Ureter (tissue), 1 donor: ENCODE measurements around the gene SIK2. TPM values are rescaled to one million over a fixed set of nuclear protein-coding genes. Genes with fewer than 3 reads are reported as not detected.
"Not testable (repeated sequence)": the region's sequence is repeated elsewhere in the genome, so short reads cannot be mapped to it uniquely, and the experiment has no call there.

Source experiments
- DNase-seq: peaks from one replicate; pipeline ENCODE4 v3.0.0-alpha.2; 2020; ENCODE audit warnings: low spot score
- total RNA-seq: library from RNA; stranded (reverse); gene quantifications from one replicate; pipeline ENCODE4 v1.2.4, GENCODE V29; 2023
- donor health status: DM: yes; HTN: yes; CAD: no.

SIK2 gene
- total RNA-seq, 1 donor from 2014 or later, result 20.7 TPM

DNA sequence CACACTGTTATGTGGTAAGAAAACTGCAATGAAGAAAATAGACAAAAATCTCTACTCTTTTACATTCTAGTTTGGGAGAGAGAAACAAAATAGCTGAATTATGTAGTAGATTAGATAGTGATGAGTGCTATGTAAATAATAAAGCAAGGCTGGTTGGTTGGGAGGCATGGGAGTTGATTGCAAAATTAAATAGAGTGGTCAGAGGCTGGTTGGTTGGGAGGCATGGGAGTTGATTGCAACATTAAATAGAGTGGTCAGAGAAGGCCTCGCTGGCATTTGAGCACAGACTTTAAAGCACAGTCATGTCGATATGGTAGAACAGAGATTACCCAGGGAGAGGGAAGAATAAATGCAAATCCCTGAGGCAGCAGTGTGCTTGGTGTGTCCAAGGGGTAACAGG is 22.4 kb downstream of the SIK2 start:
- no peak for DNase-seq

DNA sequence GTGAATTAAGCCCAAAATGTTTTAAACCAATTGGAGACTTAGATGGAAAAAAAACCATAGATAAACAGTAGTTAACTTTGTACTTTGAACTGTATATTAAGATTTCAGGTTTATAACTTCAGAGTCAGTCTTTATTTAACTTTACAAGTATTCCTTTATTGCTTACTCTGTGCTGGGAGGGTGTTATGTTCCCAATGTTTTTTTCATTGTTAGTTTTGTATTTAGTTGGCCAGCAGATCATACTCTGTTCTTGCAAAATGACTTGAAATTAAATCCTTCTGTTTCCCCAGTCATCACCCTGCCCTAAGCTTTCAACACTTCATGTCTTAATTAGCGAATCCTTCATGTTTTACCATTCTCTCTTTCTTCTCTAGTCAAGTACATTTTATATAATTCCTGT is 25.3 kb downstream of the SIK2 start:
- DNase-seq, result no peak

- no peak for DNase-seq
Observed at GRCh38 chr11:111629499-111629898, 27.2 kb downstream of the SIK2 start.

- no peak for DNase-seq
Observed at GRCh38 chr11:111631024-111631665, 28.9 kb downstream of the SIK2 start.

- DNase-seq, result no peak
Observed at GRCh38 chr11:111631666-111632039, 29.4 kb downstream of the SIK2 start.

DNA sequence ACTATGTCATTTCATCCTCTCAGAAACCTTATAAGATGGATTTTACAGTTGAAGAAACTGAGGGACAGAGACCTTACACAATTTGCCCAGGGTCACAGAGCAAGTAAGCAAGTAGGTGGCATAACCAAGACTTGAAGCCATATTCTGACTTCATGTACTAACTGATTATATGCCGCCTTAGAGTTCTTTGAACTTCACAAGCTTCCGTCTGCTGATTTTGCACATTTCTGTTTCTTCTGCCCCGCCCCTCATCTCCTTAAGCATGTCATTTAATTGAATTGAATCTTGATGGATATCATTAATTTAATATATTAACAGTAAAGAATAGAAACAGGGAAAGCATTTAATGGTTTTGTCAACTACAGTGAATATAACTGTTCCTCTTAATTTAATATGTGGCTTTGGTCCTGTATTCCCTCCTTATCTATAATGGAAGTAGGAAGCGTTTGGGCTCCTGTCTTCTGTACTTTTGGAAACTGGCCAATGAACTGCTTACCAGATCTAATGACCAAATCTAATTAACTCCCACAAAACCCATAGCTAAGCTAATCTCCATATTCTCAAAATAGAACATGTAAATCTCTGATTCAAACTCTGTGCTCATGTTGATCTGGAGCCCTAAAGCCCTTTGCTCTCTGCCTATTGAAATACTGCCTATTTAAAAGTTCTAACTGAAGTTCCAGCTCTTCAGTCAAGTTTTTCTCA is 30.4 kb downstream of the SIK2 start:
- DNase-seq, result no peak

DNA sequence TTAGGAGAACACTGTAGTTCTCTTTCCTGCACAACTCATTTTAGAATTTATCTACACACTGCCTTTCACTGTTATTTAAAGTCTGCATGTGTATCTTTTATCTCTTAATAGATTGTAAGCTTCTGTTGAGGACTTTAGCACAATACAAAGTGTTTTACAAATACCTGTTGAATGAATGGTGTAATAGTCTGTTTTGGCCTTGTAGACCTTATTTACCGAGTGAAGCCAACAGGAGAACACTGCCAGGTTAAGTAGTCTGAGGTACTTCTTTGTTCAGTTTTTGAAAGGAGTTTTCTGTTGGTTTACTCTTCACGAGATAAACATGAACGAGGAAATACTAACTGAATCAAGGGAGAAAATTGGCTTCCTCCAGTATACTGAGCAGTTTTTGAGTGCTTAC is 31.0 kb downstream of the SIK2 start:
- no peak for DNase-seq

DNA sequence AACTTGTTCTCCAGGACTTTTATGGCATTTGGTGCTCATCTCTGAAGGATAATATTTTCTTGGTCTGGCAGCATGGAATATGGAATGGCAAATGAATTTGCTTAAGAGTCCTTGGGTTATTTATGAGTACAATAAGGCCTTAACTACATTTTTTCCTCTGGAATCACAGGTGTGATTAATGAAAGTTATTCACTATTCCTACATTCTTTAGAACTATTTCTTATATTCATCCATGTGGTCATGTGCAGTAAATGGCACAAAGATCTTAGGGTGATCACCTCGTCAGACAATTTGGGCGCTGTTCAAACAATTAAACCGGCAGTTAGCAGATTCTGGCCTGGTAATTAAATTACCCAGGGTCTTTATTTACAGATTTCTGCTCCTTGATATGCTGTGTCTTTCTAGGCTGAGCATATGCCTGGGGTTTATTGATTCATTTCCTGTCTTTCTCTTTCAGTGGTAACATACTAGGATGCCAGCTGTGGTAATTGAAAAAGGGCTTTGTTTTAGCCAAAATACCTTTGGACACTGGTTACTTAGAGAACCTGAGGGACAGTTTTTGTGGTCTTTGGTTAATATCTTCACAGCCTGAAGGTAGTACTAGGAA is 31.6 kb downstream of the SIK2 start:
- DNase-seq, result no peak

- no peak for DNase-seq
Observed at GRCh38 chr11:111634981-111635705, 32.9 kb downstream of the SIK2 start.

GRCh38 chr11:111635706-111636045 is 33.4 kb downstream of the SIK2 start:
- DNase-seq, result no peak

- no peak for DNase-seq
Observed at GRCh38 chr11:111637885-111638284, 35.6 kb downstream of the SIK2 start.

DNA sequence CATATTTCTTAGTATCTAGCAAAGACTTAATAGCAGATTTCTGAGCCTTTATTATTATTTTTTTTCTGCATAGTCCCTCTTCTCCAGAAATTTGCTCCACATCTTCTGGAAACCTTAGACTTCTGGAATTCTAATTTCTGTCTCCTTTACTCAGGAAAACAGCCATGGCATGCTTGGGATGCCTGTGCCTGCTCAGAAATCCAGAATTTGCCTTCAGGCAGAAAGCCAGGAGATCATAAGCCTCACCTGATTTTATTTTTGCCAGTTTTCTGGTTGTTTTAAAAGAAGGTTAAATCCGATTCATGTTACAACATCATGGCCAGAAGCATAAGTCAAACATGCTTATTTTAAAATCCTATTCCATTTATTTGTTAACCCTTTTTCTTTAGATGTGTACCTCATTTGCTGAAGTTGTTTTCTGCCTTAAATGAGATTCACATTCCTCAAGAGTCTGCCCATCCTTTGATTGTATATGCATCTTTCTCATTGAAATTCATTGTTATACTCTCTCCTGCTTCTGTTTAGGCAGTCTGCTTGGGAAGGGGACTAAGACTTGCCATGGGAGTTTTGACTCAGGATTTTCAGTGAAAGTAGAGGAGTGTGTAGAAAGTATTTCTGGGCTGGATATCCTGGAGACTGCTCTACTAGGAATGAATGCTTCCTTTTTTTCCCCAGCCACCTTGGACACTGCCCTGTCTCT is 37.1 kb downstream of the SIK2 start:
- DNase-seq, result no peak

DNA sequence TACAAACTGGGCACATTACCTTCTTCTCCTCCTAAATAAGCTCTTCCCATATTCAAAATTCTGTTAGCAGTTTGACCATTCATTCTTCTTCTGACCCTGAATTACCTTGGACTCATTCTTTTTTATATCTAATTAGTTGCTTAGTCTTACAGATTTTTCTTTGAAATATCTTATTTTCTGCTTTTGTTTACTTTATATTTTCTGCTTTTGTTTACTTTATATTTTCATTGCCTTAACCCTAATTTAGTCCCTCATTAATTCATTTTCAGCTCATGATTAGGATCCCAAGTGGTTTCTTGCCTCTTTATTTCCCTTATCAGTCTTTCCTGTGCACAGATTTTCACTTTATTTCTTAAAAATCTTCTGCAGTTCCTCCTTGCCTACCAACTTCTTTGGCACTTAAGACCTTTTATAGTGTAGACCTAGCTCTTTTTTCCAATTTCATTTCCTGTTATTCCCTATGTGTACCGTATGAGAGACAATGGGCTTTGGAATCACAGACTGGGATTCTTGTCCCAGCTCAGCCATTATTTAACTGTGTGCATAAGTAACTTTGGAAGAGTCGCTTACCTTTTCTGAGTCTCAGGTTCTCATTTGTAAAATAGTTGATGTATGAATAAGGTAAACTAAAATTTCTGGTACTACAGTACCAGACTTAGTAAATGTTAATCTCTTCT is 39.2 kb downstream of the SIK2 start:
- no peak for DNase-seq

- DNase-seq, result no peak
Observed at GRCh38 chr11:111642542-111642941, 40.3 kb downstream of the SIK2 start.

DNA sequence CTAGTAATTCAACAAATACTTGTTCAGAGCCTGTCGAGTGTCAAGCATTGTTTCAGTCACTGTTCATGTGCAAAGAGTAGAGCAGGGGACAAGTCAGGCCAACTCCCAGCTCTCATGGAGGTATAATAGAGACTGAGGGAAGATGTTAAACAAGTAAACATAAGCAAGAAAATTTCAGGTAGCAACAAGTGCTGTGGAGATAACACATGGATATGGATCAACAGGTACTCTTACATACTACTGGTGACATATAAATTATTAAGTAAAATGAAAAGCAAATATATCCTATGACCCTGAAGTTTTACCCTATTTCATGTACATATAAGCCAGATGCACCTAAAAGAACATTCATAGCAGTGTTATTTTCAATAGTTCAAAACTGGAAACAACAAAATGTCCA is 42.7 kb downstream of the SIK2 start:
- no peak for DNase-seq

GRCh38 chr11:111645657-111646316 is 43.5 kb downstream of the SIK2 start:
- DNase-seq, result no peak

GRCh38 chr11:111651336-111651735 is 49.1 kb downstream of the SIK2 start:
- DNase-seq, result not testable (repeated sequence)

GRCh38 chr11:111652184-111652583 is 49.9 kb downstream of the SIK2 start:
- DNase-seq, result no peak

DNA sequence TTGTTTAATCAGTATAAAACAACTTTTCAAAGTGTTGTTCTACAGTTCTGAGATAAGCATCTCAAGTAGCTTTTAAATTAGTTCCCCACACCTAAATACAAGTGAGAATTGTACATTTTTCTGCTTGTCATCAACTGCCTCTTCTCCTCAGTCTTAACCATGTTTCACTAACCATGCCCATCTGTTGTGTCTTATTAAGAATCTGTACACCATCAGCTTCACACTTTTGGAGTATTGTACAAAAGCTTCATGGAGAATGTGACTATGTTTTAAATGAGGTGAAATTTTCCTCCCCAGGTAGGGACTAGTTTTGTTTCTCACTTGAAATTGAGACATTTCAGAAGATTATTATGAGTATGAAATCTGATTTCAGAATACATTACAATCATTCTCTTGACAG is 52.4 kb downstream of the SIK2 start:
- no peak for DNase-seq

- DNase-seq, result no peak
Observed at GRCh38 chr11:111655924-111656323, 53.7 kb downstream of the SIK2 start.

DNA sequence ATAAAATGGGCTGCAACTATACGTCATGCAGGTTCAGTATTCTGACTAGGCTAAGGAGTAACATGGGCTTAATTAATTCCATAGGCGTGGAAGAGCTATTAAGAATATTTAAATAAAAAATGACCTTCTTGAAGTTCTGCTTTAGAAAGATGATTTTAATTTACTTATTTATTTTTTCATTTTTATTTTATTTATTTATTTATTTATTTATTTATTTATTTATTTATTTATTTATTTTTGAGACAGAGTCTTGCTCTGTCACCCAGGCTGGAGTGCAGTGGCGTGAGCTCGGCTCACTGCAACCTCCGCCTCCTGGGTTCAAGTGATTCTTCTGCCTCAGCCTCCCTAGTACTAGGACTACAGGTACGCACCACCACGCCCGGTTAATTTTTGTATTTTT is 55.7 kb downstream of the SIK2 start:
- DNase-seq, result not testable (repeated sequence)
